Muscle layer of duodenum (tissue), 2 donors: ENCODE measurements around the gene TJP1.
"Not testable (repeated sequence)": the region's sequence is repeated elsewhere in the genome, so short reads cannot be mapped to it uniquely, and the experiment has no call there.

Experiments
- H3K27ac ChIP-seq: one replicate; pipeline ENCODE4 v1.7.0; 2013; ENCODE audit warnings: mild to moderate bottlenecking, low read length
- H3K27me3 ChIP-seq: one replicate; pipeline ENCODE4 v1.7.0; 2013; ENCODE audit warnings: low read depth, mild to moderate bottlenecking, control low read depth, low read length
- H3K36me3 ChIP-seq, 2 donors: one replicate each; pipeline ENCODE4 v1.7.0; 2013; ENCODE audit warnings: low read length in 2 of 2, control low read depth in 1 of 2, mild to moderate bottlenecking in 1 of 2; ENCODE audit not compliant: insufficient read depth in 2 of 2, control insufficient read depth in 1 of 2
- H3K4me1 ChIP-seq, 2 donors: one replicate each; pipeline ENCODE4 v1.7.0; 2013; ENCODE audit warnings: low read length in 2 of 2, mild to moderate bottlenecking in 2 of 2, control low read depth in 1 of 2, moderate library complexity in 1 of 2; ENCODE audit not compliant: insufficient read depth in 2 of 2, control insufficient read depth in 1 of 2
- H3K4me3 ChIP-seq, 2 donors: one replicate each; pipeline ENCODE4 v1.7.0; 2013; ENCODE audit warnings: low read length in 2 of 2, low read depth in 1 of 2, mild to moderate bottlenecking in 1 of 2
- H3K9me3 ChIP-seq, 2 donors: one replicate each; pipeline ENCODE4 v1.7.0; 2013; ENCODE audit warnings: low read length in 2 of 2, control low read depth in 1 of 2, mild to moderate bottlenecking in 1 of 2; ENCODE audit not compliant: control insufficient read depth in 1 of 2
- donor health status: healthy.

The TJP1 gene

GRCh38 chr15:29669823-29670222 lies 152.4 kb downstream of the TJP1 start:
- Histone ChIP-seq H3K9me3 (no peaks in the 10 kb centered on the region), H3K4me1 (peaks cover 0 to 6% of the 10 kb centered on the region in 2 donors), H3K4me3 (no peak overlapping the region), H3K36me3 (no peaks in the 10 kb centered on the region), H3K27ac (no peak overlapping the region), H3K27me3 (no peaks in the 10 kb centered on the region)

GRCh38 chr15:29668120-29668602 lies 154.1 kb downstream of the TJP1 start:
- Histone ChIP-seq H3K4me1 (peaks cover 0 to 6% of the 10 kb centered on the region in 2 donors), H3K9me3 (no peaks in the 10 kb centered on the region), H3K27ac (no peak overlapping the region), H3K4me3 (no peak overlapping the region), H3K36me3 (no peaks in the 10 kb centered on the region), H3K27me3 (no peaks in the 10 kb centered on the region)

GRCh38 chr15:29666241-29666640 lies 156.0 kb downstream of the TJP1 start:
- no peaks in the 10 kb centered on the region for H3K9me3 ChIP-seq
- H3K36me3 ChIP-seq = no peaks in the 10 kb centered on the region
- no peak overlapping the region for H3K27ac ChIP-seq
- no peak overlapping the region for H3K4me3 ChIP-seq
- H3K27me3 ChIP-seq = no peaks in the 10 kb centered on the region
- peaks cover 0 to 6% of the 10 kb centered on the region in 2 donors for H3K4me1 ChIP-seq

- Histone ChIP-seq H3K27me3 (no peaks in the 10 kb centered on the region), H3K4me3 (no peak overlapping the region), H3K27ac (no peak overlapping the region), H3K4me1 (peaks cover 0 to 3% of the 10 kb centered on the region in 2 donors), H3K9me3 (no peaks in the 10 kb centered on the region), H3K36me3 (no peaks in the 10 kb centered on the region)
Measured at GRCh38 chr15:29665444-29666003, 156.7 kb downstream of the TJP1 start.

- H3K4me3 ChIP-seq = no peak overlapping the region
Measured at GRCh38 chr15:29664406-29664805, 157.9 kb downstream of the TJP1 start.

GRCh38 chr15:29657476-29657817 lies 164.8 kb downstream of the TJP1 start:
- not testable (repeated sequence) for H3K4me3 ChIP-seq, H3K27ac ChIP-seq, H3K4me1 ChIP-seq, H3K9me3 ChIP-seq, H3K36me3 ChIP-seq, H3K27me3 ChIP-seq

More at GRCh38 chr15:29664406-29664805, 157.9 kb downstream of the TJP1 start:
- no peaks in the 10 kb centered on the region for H3K9me3 ChIP-seq
- H3K27me3 ChIP-seq = no peaks in the 10 kb centered on the region
- H3K27ac ChIP-seq = no peak overlapping the region
- H3K4me1 ChIP-seq = no peaks in the 10 kb centered on the region
- H3K36me3 ChIP-seq = no peaks in the 10 kb centered on the region

GRCh38 chr15:29656636-29657475 lies 165.4 kb downstream of the TJP1 start:
- no peaks in the 10 kb centered on the region for H3K4me1 ChIP-seq
- H3K36me3 ChIP-seq = no peaks in the 10 kb centered on the region
- H3K27me3 ChIP-seq = no peaks in the 10 kb centered on the region
- H3K9me3 ChIP-seq = no peaks in the 10 kb centered on the region
- H3K4me3 ChIP-seq = no peak overlapping the region
- no peak overlapping the region for H3K27ac ChIP-seq

GRCh38 chr15:29652595-29652994 lies 169.7 kb downstream of the TJP1 start:
- H3K9me3 ChIP-seq = no peaks in the 10 kb centered on the region
- no peaks in the 10 kb centered on the region for H3K4me1 ChIP-seq
- no peak overlapping the region for H3K4me3 ChIP-seq
- H3K27me3 ChIP-seq = no peaks in the 10 kb centered on the region
- H3K27ac ChIP-seq = no peak overlapping the region
- no peaks in the 10 kb centered on the region for H3K36me3 ChIP-seq

- Histone ChIP-seq H3K4me3 (no peak overlapping the region), H3K27ac (no peak overlapping the region), H3K27me3 (no peaks in the 10 kb centered on the region), H3K36me3 (no peaks in the 10 kb centered on the region), H3K9me3 (no peaks in the 10 kb centered on the region), H3K4me1 (no peaks in the 10 kb centered on the region)
Measured at GRCh38 chr15:29651476-29652233, 170.6 kb downstream of the TJP1 start.
